ENCODE results near the gene SPDEF.
A peak's percentile ranks its signal among the peaks of the same experiment; 100 is the strongest.

SPDEF gene

GRCh38 chr6:34539181-34539580, 16.9 kb downstream of the SPDEF start:
- no peak for TF ChIP-seq CTCF (IDR thresholded peaks at IDR 0.05; ENCODE audit: insufficient read depth, low read depth, low read length, missing control alignments)
- no peak overlapping the region for H3K4me3 ChIP-seq (ENCODE audit: low read length)
- no peak for DNase-seq (ENCODE audit: low read depth)

DNA sequence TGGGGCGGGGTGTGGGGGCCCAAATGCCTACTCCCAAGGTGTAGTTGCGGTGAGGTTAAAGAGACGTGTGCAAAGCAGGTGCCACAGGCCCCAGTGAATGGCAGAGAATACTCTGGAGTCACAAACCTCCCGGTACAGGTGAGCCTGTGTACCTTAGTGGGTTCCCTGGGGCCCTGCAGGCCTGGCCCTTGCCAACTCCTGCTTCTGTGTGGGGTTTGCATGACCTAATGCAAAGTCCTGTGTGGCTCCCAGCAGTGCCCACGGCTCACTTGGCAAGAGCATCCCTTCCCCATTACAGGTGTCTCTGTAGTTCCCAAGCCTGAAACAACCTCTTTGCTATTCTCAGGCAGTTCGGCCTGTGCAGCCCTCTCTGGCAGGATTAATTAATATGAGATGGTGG, 17.5 kb downstream of the SPDEF start:
- TF ChIP-seq CTCF (IDR thresholded peaks at IDR 0.05; ENCODE audit: insufficient read depth, low read depth, low read length, missing control alignments): no peak
- no peak overlapping the region for H3K4me3 ChIP-seq (ENCODE audit: low read length)
- no peak for DNase-seq (ENCODE audit: low read depth)

- no peak overlapping the region for H3K4me3 ChIP-seq (ENCODE audit: low read length)
- no peak for DNase-seq (ENCODE audit: low read depth)
- TF ChIP-seq CTCF (IDR thresholded peaks at IDR 0.05; ENCODE audit: insufficient read depth, low read depth, low read length, missing control alignments): no peak
Measured at GRCh38 chr6:34537922-34538550, 18.1 kb downstream of the SPDEF start.

DNA sequence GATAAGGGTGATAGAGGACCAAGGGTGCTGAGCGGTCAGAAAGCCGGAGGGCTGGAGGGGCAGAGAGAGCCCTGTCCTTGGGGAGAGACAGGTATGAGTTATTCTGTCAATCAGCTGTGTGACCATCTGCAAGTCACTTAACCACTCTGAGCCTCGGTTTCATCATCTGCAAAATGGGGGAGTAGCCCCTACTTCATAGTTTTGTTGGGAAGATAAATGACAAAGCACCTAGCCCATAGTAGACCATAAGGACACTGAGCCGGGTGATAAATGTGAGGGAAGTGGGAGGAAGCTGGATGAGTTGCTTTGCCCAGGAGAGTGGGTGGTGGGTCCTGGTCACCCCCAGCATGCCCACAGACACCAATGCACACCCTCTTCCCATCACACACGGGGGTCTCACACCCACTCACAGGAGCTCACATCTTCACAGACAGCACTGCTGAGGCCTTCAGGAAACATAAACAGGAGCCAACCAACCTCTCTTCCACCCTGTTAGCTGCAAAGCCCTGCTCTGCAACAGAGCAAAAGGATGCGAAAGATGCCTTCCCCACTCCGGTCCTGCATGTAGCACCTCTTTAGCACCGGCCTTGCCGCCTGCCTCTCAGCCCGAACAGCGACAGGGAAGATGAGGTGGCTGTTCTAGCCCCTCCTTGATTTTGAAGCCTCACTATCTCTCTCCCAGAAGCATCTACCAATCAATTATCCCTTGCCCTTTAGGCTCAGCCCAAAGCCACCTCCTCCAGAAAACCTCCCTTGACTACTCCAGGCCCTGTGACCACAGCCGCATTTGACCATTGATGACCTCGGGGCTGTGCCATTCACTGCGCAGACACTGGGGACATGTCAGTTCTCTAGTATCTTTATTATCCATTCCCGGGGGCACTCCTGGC, 18.9 kb downstream of the SPDEF start:
- no peak for TF ChIP-seq CTCF (IDR thresholded peaks at IDR 0.05; ENCODE audit: insufficient read depth, low read depth, low read length, missing control alignments)
- no peak for DNase-seq (ENCODE audit: low read depth)
- no peak overlapping the region for H3K4me3 ChIP-seq (ENCODE audit: low read length)

DNA sequence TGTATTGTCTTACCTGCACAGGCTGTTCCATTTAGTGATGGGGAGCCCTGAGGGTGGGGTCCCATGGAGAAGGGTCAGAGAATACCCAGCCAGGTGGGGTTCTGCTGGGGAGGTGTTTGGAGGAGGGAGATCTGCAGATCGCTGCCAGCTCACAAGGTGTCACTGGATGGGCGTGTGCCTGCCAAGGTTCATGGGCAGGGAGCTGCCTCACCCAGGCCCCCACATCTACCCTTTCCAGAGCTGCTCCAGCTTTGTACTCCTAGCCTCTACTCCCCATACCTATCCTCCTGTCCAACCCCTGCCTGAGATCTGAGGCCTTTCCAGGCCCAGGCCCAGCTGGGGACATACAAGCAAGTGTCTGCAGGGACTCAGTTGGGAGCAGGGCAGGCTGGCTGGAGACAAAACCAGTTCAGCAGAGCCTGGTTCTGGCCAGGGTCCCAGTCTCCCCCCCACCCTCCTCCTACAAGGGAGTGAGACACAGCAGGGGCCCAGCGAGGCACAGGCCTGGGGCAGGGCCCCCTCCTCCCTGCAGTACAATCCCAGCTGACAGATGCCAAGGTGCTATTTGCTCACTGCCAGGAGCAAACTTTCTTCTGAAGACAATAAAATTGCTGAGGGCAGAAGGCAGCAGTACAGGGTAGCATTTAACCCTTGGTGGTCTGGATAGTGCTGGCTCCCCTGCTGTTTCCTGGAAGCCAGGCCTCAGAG, 19.7 kb downstream of the SPDEF start:
- DNase-seq (ENCODE audit: low read depth): peak; percentile 36
- no peak overlapping the region for H3K4me3 ChIP-seq (ENCODE audit: low read length)
- no peak for TF ChIP-seq CTCF (IDR thresholded peaks at IDR 0.05; ENCODE audit: insufficient read depth, low read depth, low read length, missing control alignments)

DNA sequence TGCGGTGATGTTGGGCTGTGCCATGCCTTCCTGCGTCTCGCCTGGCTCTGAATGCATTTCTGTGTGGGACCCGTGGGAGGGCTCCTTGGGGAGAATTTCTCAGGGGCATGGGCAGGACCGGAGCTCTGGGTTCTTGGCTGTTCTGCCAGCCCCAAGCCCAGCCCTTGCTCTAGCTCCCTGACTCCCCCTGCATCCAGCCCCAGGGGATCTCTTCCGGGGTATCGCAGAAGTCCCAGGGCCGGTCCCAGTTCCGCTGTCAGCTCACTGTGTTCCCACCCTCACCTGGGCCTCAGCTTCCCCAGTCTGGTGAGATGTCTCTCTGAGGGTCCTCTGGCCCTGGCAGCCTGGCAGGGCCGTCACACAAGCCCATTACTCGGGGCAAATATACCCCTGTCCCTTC, 20.5 kb downstream of the SPDEF start:
- H3K4me3 ChIP-seq (ENCODE audit: low read length): no peak overlapping the region
- no peak for TF ChIP-seq CTCF (IDR thresholded peaks at IDR 0.05; ENCODE audit: insufficient read depth, low read depth, low read length, missing control alignments)
- DNase-seq (ENCODE audit: low read depth): no peak

Measured in epithelial cell of esophagus (primary cell).